NCI-H1930 (cell line): ENCODE results near the gene NUTM1.
"Not testable (repeated sequence)": the region's sequence is repeated elsewhere in the genome, so short reads cannot be mapped to it uniquely, and the experiment has no call there.

ENCODE experiments used
- DNase-seq, 2 experiments: peaks; one replicate each; lab custom pipeline; 2025; lab: John Stamatoyannopoulos, UW

The NUTM1 gene

GRCh38 chr15:34336231-34336990 lies 6.7 kb upstream of the NUTM1 start:
- no peak for DNase-seq

- no peak for DNase-seq
Measured at GRCh38 chr15:34336991-34337556, 6.0 kb upstream of the NUTM1 start.

- DNase-seq: peak; percentile 60 to 75
Measured at GRCh38 chr15:34337557-34338306, 5.4 kb upstream of the NUTM1 start, which contains the start of gene SLC12A6. Gene SLC12A6, minus strand, starts transcription at chr15:34337781. Its CDS starts 1,101 bp downstream, at chr15:34336680.

- no peak for DNase-seq
Measured at GRCh38 chr15:34338347-34338746, 4.8 kb upstream of the NUTM1 start.

GRCh38 chr15:34339946-34340345 lies 3.2 kb upstream of the NUTM1 start:
- no peak for DNase-seq

GRCh38 chr15:34341381-34342212 lies 1.5 kb upstream of the NUTM1 start:
- no peak for DNase-seq

GRCh38 chr15:34342213-34342736 lies 840 bp upstream of the NUTM1 start:
- not testable (repeated sequence) for DNase-seq

GRCh38 chr15:34347951-34348638 lies 5.0 kb downstream of the NUTM1 start:
- no peak for DNase-seq

GRCh38 chr15:34348735-34349300 lies 5.7 kb downstream of the NUTM1 start:
- no peak for DNase-seq

GRCh38 chr15:34349769-34350168 lies 6.7 kb downstream of the NUTM1 start:
- DNase-seq: no peak

GRCh38 chr15:34352996-34353395 lies 9.9 kb downstream of the NUTM1 start:
- not testable (repeated sequence) for DNase-seq

- no peak for DNase-seq
Measured at GRCh38 chr15:34353627-34354026, 10.5 kb downstream of the NUTM1 start.

- no peak for DNase-seq
Measured at GRCh38 chr15:34354286-34354685, 11.2 kb downstream of the NUTM1 start.

GRCh38 chr15:34355241-34355640 lies 12.1 kb downstream of the NUTM1 start:
- no peak for DNase-seq

GRCh38 chr15:34357653-34358052 lies 14.5 kb downstream of the NUTM1 start:
- no peak for DNase-seq

- DNase-seq: no peak
Measured at GRCh38 chr15:34358367-34358766, 15.3 kb downstream of the NUTM1 start.

- no peak for DNase-seq
Measured at GRCh38 chr15:34358948-34359347, 15.8 kb downstream of the NUTM1 start.

- no peak for DNase-seq
Measured at GRCh38 chr15:34359416-34359815, 16.3 kb downstream of the NUTM1 start.

GRCh38 chr15:34360298-34360697 lies 17.2 kb downstream of the NUTM1 start:
- DNase-seq: no peak

- no peak for DNase-seq
Measured at GRCh38 chr15:34361278-34361677, 18.2 kb downstream of the NUTM1 start.
